HPDE6-E6E7 (cell line): Measurements from ENCODE around the gene ATMIN.

Source experiments
- DNase-seq: peaks from one replicate; pipeline ENCODE4 v3.0.0; 2011; ENCODE audit warnings: missing footprints; ENCODE audit errors: extremely low spot score

ATMIN gene, protein sequence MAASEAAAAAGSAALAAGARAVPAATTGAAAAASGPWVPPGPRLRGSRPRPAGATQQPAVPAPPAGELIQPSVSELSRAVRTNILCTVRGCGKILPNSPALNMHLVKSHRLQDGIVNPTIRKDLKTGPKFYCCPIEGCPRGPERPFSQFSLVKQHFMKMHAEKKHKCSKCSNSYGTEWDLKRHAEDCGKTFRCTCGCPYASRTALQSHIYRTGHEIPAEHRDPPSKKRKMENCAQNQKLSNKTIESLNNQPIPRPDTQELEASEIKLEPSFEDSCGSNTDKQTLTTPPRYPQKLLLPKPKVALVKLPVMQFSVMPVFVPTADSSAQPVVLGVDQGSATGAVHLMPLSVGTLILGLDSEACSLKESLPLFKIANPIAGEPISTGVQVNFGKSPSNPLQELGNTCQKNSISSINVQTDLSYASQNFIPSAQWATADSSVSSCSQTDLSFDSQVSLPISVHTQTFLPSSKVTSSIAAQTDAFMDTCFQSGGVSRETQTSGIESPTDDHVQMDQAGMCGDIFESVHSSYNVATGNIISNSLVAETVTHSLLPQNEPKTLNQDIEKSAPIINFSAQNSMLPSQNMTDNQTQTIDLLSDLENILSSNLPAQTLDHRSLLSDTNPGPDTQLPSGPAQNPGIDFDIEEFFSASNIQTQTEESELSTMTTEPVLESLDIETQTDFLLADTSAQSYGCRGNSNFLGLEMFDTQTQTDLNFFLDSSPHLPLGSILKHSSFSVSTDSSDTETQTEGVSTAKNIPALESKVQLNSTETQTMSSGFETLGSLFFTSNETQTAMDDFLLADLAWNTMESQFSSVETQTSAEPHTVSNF

DNA sequence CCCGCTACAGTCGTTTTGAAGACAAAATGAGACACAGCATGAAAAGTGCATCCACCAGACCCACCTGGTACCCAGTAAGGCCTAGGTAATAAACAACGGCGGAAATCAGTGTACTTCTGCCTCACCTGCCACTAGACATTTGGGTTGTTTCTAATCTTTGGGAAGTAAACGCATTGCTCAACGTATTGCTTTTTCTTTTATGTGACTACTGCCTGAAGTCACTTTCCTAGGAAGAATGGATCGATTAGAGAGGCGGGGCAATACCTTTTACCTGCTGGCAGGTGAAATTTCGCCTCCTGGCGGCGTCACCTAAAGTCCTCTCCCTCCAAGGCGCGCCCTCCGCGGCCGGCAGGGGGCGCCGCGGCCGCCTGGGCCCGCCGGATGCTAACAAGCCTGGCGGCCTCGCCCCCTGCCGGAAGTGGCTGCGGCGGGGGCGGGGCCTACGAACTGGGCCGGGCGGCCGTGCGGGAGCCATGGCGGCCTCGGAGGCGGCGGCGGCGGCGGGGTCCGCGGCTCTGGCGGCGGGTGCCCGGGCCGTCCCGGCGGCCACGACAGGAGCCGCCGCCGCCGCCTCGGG is at the start of gene ATMIN:
Gene ATMIN (plus strand): TSS at position 445 of the 577 bp plus-strand sequence. CDS start 29 bp downstream, at position 474.
- DNase-seq = peak; percentile 96

DNA sequence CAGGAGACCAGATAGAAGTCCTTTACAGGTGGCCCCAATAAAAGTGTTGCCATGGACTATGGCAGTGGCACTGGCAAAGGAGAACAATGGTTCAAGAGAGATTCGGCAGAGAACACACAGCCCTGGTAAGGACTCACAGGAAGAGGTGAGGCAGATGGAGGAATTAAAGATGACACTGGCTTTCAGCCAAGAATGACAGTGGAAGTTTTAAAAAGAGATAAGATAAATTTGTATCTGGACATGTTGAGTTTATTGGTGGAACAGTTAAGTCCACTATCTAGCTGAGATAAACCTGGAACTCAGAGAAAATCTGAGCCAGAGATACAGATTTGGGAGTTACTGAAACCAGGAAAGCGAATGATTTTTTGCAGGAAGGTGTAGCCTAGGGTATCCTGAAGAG is 49.1 kb upstream of the ATMIN start:
- no peak for DNase-seq

DNA sequence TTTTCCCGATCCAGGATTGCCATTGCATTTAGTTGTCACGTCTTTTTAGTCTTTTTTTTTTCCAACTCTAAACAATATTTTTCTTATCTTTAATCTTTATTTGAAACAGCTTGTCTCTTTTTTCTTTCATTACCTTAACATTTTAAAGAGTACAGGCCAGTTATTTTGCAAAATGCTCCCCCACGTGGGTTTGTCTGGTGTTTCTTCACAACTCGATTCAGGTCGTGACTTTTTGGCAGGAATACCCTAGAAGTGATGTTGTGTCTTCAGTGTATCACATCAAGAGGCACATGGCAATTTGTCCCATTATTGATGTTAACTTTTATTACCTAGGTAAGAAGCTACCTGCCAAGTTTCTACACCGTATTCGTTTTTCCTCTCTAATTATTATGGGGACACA is 46.9 kb upstream of the ATMIN start:
- no peak for DNase-seq

DNA sequence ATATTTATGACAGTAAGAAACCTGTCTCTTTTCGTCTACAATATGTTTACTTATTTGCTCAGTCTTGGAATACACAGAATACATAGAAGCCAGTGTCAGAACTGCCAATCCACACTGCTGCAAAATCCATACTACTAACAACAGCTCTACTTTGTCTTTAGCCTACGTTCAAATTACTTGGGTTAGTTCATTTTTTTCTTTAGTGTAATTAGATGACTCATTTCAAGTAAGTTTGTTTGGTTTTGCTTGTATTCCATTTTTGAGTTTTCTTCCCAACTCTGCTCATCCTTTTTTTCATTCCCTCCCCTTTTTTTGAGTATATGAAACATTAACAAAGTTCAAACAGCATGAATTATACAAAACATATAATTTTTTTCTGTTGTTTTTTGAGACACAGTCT is 45.8 kb upstream of the ATMIN start:
- DNase-seq = no peak

DNA sequence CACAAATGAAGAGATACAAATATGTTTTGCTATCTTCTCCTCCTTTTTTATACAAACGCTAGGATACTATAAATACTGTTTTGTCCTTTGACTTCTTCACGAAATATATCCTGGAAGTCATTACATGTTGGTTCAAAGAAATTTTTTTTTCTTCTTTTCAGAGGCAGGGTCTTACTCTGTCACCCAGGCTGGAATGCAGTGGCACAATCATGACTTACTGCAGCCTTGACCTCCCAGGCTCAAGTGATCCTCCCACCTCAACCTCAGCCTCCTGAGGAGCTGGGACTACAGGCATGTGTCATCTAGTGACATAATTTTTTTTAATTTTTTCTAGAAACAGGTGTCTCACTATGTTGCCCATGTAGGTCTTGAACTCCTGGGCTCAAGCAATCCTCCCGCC is 45.1 kb upstream of the ATMIN start:
- no peak for DNase-seq

DNA sequence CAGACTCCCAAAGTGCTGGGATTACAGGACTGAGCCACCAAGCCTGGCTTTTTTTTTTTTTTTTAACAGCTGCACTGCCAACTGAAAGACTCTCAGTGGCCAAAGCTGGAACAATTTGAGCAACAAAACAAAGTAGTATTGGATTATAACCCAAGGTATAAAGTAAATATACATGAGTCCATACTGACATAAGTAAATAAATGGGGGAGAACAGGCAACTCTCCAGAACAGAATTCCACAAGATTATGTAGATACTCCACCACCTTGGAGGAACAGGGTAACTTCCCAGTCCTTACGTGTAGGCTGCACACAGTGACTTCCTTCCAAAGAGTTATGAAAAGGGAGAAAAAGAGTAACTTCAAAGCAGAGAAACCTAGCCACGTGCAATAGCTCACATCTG is 44.7 kb upstream of the ATMIN start:
- no peak for DNase-seq

DNA sequence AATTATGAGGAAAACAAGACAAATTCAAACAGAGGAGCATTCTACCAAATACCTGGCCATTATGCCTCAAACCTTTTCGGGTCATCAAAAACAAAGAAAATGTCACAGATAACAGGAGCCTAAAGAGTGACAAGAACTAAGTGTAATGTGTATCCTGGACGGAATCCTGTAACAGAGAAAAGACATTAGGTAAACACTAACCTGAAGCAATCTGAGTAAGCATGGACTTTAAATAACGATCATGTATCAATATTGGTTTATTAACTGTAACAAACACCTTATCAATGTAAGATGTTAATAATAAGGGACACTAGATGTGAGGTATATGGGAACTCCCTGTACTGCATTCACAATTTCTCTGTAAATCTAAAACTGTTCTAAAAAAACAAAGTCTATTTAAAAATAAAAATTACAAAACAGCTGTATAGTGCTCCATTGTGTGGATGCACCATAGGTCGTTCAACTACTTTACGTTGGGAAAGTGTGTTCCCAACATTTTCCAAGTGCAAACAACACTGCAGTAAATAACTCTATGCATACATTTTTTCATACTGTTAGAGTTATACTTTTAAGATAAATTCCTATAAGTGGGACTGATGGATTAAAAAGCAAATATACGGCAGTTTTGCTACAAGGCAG is 43.7 kb upstream of the ATMIN start:
- DNase-seq = no peak

DNA sequence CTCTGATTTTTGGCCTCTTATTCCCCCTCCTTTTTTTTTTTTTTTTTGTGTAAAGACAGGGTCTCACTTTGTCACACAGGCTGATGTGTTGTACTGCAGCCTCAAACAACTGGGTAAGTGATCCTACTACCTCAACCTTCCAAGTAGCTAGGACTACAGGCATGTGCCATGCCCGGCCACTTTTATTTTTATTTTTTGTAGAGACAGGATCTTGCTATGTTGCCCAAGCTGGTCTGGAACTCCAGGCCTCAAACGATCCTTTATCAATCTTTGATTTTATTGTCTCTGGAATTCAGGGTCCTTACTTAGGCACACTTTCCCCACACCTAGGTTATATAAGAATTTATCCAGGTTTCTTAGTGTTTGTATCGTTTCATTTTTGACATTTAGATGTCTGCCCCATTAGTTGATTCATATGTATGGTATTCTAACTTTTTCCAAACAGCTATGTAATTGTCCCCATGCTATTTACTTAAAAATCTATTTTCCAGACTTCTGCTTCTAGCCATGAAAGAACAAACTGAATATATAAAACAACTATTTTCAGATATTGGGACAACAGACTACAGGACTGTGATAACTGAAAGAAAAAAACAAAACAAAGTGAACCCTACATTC is 42.9 kb upstream of the ATMIN start:
- no peak for DNase-seq

DNA sequence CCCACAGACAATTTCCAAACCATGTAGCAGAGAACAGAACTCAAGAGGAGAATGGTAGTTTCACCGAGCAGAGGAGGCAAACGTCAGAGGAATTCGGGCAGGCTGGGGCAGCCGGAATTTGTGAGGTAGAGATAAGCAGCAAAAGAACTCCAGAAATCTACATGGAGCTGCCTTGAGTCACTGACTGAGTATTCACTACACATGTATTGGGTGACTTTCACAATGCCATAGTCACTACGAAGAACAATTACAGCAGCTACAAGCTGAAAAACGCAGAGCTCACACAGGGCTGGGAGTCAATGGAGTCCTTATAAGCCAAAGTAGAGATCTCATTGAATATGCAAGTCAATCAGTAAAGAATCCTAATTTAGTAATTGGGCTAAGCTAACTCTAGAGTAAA is 42.3 kb upstream of the ATMIN start:
- peak; percentile 84 for DNase-seq

DNA sequence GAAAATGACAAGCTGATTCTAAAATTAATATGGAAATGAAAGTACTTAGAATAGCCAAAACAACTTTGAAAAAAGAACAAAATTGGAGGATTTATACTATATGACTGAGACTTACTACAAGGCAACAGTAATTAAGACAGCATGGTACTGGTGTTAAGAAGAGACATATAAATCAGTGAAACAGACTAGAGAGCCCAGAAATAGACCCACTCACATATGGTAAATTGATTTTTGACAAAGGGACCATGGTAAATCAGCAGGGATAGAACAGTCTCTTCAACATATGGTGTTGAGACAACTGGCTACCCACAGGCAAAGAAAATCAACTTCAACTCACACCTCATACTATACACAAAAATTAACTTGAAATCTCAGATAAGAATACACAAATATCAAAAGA is 41.8 kb upstream of the ATMIN start:
- no peak for DNase-seq

DNA sequence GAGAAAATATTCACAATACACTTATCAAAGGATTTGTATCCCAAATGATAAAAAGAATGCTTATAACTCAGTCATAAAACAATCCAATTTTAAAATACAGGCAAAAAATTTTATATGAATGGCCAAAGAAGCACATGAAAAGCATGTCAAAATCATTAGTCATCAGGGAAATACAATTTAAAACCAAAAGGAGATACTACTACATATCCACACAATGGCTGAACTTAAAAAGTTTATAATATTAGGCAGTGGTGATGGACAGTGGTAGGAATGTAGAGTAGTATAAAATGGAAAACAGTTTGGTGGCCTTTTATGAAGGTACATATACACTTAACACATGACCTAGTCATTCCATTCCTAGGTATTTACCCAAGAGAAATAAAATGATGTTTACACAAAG is 41.2 kb upstream of the ATMIN start:
- DNase-seq = no peak

DNA sequence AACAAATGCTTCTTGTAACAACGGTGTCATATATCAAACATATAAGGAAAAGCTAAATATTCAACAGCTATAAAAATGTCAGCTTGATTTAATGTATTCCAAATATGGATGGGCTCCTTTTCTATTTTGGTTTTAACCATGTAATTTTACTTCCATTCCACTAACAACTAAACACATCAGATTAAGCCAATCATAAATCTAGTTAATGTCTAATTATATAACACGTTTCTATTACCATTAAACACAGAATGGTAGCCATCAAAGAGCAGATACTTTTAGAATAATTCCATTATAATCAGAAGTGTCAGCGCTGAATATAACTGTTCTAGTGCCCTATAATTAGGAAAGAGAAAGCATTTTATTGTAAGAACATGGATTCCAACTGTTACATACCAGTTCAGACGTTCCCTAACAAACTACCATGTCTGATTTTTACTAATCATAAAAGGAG is 38.9 kb upstream of the ATMIN start:
- no peak for DNase-seq

DNA sequence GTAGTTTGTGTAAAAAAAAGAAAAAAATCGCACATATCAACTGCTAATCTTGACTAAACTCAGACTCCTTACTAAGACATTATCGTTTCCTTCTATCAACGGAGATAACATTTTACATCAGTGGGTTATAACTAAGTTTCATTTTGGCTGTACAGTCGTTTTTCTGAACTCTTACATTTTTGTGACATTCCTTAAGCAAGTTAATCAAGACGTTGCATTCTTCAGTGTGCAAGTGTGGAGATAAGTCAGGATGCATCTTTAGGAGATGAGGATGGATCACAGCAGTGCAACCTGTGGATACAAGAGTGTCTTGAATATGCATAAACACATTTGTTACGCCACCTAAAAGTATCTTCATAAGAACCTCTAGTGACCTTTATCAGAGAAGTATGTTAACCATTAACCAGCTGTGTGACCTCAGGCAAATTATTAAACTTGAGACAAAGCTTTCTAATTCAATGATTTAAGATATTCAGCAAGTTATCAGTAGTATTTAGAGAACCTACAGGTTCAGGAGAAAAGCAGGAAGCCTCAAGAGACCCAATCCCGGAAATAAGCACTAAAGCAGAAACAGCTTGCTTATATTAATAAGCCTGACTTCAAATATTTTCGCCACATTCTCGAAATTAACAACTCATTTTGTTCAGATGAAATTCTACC is 38.4 kb upstream of the ATMIN start:
- no peak for DNase-seq

DNA sequence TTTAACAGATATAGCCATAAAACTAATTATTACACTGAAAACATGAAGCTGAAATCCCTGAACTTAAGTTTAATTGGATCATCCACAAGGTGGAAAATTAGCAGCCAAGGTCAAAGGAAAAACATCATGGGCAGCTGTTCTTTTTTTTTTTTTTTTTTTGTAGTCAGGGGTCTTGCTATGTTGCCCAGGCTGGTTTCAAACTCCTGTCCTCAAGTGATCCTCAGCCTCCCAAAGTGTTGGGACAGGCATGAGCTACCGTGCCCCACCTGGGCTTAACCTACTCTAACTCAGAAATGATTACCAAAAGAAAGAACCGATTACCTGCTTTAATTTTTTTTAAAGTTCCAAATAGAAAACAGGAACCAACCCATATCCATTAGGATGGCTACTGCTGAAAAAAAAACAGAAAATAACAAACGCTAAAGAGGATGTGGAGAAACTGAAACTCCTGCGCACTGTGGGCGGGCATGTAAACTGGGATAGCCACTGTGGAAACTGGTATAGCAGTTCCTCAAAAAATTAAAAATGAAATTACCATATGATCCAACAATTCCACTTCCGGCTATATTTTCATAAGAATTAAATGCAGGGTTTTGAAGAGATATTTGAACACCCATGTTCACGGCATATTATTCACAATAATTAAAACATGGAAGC is 37.5 kb upstream of the ATMIN start:
- no peak for DNase-seq

DNA sequence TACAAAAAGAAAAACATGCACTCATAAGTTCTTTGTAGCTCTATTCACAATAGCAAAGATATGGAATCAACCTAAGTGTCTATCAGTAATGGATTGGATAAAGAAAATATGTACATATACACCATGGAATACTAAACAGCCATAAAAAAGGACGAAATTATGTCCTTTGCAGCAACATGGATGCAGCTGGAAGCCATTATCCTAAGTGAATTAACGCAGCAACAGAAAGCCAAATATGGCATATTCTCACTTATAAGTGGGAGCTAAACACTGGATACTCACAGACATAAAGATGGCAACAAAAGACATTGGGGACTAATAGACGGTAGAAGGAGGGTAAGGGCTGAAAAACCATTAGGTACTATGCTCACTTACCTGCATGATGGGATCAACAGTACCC is 34.8 kb upstream of the ATMIN start:
- DNase-seq = no peak

DNA sequence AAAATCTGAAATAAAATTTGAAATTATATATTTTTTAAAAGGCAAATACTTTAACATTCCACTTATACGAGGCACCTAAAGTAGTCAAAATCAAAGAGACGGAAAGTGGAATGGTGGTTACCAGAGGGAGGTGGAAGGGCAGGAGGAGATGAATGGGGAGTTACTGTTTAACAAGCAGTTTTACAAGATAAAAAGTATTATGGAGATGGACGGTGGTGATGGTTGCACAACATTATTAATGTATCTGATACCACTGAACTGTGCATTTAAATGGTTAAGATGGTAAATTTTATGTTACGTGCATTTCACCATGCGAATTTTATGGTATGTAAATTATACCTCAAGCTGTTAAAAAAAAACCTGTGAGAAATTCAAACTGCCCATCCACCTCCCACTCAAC is 34.3 kb upstream of the ATMIN start:
- no peak for DNase-seq

DNA sequence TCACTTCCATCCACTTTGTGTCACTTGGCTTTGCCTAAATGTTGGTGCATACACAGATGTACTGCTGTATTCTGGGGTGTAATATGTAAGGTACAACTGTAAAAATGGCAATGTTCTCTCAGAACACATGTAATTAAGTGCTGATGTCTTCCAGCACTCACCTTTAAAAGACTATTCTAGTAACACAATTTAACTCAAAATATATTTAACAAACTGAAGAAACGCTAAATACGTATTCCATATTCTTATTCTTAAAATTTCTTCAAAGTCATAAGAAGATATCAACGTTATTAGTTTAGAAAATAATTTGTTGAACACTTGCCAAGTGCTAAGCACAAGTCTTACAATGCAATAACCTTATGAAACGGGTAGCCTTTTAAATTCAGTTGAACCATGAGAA is 32.6 kb upstream of the ATMIN start:
- no peak for DNase-seq

DNA sequence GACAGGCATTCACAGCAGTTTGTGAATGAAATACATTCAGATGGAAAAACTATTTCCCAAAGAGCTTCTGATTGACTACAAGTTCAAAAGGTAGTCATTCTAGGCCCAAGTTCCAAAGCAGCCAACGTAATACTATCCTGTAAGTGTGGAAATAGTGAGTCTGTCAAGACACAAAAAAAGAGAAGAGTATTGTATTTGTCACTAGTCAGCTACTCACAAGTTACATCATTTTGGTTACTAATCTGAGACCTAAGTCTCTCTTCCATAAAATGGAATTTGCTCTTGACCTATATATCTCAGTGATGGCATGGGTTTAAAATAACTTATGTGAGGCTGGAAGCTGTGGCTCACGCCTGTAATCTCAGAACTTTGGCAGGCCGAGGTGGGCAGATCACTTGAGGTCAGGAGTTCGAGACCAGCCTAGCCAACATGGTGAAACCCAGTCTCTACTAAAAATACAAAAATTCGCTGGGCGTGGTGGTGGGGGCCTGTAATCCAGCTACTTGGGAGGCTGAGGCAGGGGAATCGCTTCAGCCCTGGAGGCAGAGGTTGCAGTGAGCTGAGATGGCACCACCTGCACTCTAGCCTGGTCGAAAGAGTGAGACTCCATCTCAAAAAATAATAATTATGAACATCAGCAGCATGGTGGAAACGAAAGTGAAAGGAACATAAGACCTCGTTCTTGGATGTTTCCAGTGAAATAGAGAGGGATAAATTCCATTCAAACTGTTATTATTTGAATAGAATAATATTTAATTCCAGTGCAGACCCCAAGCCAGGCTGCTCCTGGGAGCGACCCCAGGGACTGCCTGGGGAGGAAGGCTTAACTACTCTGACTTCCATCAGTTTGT is 31.8 kb upstream of the ATMIN start:
- DNase-seq = no peak

DNA sequence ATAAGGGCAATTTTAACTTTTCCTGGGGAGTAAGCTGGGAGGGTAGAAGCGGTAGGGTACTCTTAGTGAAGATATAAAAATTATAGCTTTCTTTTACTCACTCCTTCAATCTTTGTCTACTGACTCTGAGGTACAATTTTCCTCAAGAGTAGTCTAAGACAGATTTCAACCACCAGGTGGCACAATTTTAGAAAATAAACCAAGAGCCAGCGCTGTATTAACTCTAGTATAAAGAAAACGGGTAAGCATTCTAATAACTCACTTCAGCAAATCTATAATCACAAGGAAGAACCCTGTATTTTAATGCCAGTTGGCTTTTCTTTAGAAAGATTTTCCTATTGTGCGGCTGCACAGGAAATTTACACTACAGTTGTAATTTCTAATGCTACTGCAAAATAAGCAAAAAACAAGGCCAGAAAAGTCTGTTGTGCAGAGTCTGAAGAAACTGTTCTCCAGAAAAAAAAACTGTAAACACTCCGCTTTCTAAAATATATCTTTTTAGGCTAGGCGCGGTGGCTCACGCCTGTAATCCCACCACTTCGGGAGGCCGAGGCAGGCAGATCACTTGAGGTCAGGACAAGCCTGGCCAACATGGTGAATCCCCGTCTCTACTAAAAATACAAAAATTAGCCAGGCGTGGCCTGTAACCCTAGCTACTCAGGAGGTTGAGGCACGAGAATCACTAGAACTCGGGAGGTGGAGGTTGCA is 30.8 kb upstream of the ATMIN start:
- peak; percentile 17 for DNase-seq
